GM21825 (cell line): ENCODE measurements around the gene C16orf89.
"Not testable (repeated sequence)": the region's sequence is repeated elsewhere in the genome, so short reads cannot be mapped to it uniquely, and the experiment has no call there.

ENCODE experiments used
- ATAC-seq: cut with Tn5 transposase; IDR thresholded peaks from one replicate; pipeline ENCODE4 v1.9.1; 2021; ENCODE audit warnings: mild to moderate bottlenecking, moderate library complexity; ENCODE audit not compliant: unreplicated experiment

Gene C16orf89

GRCh38 chr16:5084802-5085201 is 19.0 kb upstream of the C16orf89 start:
- not testable (repeated sequence) for ATAC-seq

GRCh38 chr16:5084099-5084731 is 18.5 kb upstream of the C16orf89 start:
- ATAC-seq: not testable (repeated sequence)

- ATAC-seq: not testable (repeated sequence)
These were observed 17.9 kb upstream of the C16orf89 start for GRCh38 chr16:5083646-5084045.

GRCh38 chr16:5080996-5081395 is 15.2 kb upstream of the C16orf89 start:
- ATAC-seq: not testable (repeated sequence)

GRCh38 chr16:5080461-5080860 is 14.7 kb upstream of the C16orf89 start:
- ATAC-seq: not testable (repeated sequence)

GRCh38 chr16:5078626-5079025 is 12.9 kb upstream of the C16orf89 start:
- no peak for ATAC-seq

GRCh38 chr16:5077304-5077703 is 11.5 kb upstream of the C16orf89 start:
- no peak for ATAC-seq

- no peak for ATAC-seq
These were observed 9.9 kb upstream of the C16orf89 start for GRCh38 chr16:5075637-5076036.

- ATAC-seq: not testable (repeated sequence)
These were observed 8.0 kb upstream of the C16orf89 start for GRCh38 chr16:5073771-5074170.

- ATAC-seq: no peak
These were observed 7.5 kb upstream of the C16orf89 start for GRCh38 chr16:5073279-5073629.

- peak; percentile 2 for ATAC-seq
These were observed 6.8 kb upstream of the C16orf89 start for GRCh38 chr16:5072334-5073278.

- ATAC-seq: peak; percentile 79
These were observed 6.1 kb upstream of the C16orf89 start, which contains the start of gene ALG1 for GRCh38 chr16:5071681-5072333. Gene ALG1, plus strand, starts transcription at chr16:5071843. Its CDS starts 7 bp downstream, at chr16:5071850.

- ATAC-seq: no peak
These were observed 5.6 kb upstream of the C16orf89 start for GRCh38 chr16:5071341-5071680.

GRCh38 chr16:5070431-5071186 is 4.9 kb upstream of the C16orf89 start:
- ATAC-seq: no peak

- no peak for ATAC-seq
These were observed 4.1 kb upstream of the C16orf89 start for GRCh38 chr16:5069854-5070253.

- ATAC-seq: no peak
These were observed 3.3 kb upstream of the C16orf89 start for GRCh38 chr16:5069048-5069447.

- no peak for ATAC-seq
These were observed 755 bp upstream of the C16orf89 start for GRCh38 chr16:5066511-5066910.

GRCh38 chr16:5065326-5065725 is 430 bp downstream of the C16orf89 start:
- no peak for ATAC-seq

GRCh38 chr16:5064915-5065314 is 841 bp downstream of the C16orf89 start:
- no peak for ATAC-seq

- ATAC-seq: no peak
These were observed 2.7 kb downstream of the C16orf89 start for GRCh38 chr16:5062790-5063765.
